Caki2 (cell line): ENCODE data around the gene ALDH1L1. TPM values are rescaled to one million over a fixed set of nuclear protein-coding genes. Genes with fewer than 3 reads are reported as not detected.

Experiments used
- DNase-seq: peaks from one replicate; pipeline ENCODE4 v3.0.0-alpha.2; 2015; ENCODE audit warnings: low read depth
- in situ Hi-C: cut with HindIII; loops from 2 replicates; pipeline ENCODE4 v1.10.0; 2016; ENCODE audit warnings: low sequenced_read_pairs, low pct_unique_long_range_greater_than_20kb, mixed read lengths
- total RNA-seq: library from RNA; depleted of rRNA; stranded (reverse); fragments of >200 nt; shearing (Covaris generic); gene quantifications from 2 replicates; pipeline ENCODE4 v1.2.3, GENCODE V29; 2014; ENCODE audit warnings: low replicate concordance

Gene ALDH1L1
- total RNA-seq, 1 experiment from 2014 or later, result 5.9 TPM

DNA sequence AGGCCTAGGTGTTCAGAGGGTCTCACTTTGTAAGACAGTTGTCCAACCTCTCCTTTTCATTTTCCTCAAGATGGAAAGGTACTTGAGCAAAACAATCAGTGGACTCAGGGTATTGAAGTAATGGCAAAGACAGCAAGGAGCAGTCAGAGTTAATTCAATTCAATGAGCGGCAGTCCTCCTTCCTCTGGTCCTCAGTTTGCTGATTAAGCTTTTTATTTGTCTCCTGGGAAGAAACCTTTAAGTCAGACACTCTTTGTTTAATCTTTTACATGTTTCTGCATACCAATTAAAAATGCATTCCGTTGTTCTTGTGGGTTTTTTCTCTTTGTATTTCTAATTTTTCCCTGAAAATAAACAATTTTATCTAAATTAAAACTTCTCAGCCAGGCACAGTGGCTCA is 18.9 kb upstream of the ALDH1L1 start:
- DNase-seq, result no peak
- in situ Hi-C loops, result no loop called here

DNA sequence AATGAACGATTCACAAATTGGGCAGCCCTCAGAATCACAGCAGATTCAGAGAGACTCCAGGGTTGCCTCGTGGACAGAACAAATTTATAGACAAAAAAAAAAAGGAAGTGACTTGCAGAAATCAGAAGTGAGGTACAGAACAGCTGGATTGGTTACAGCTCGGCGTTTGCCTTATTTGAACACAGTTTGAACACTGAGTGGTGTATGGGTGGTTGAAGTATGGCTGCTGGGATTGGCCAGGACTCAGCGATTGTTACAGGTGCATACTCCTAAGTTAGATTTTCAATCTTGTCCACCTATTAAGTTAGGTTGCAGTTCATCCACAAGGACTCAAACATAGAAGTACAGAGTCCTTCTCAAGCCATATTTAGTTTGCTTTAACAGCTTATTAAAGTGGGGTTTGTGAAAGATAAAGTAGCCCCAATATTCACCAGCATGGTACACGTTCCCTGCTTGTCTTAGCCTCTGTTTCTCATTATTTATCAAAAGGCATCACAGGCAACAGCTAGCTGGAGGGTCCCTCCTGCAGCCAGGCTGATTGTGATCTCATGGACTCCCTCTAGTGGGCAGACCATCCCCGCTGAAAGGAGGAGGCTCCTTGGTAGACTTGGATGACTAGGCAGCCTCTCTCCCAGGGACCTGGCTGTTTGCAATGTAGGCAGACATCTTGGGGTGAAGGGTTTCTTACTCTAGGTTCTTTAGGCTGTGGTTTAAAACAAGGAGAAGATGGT is 17.6 kb upstream of the ALDH1L1 start:
- in situ Hi-C loops, result no loop called here
- DNase-seq, result peak; percentile 43

DNA sequence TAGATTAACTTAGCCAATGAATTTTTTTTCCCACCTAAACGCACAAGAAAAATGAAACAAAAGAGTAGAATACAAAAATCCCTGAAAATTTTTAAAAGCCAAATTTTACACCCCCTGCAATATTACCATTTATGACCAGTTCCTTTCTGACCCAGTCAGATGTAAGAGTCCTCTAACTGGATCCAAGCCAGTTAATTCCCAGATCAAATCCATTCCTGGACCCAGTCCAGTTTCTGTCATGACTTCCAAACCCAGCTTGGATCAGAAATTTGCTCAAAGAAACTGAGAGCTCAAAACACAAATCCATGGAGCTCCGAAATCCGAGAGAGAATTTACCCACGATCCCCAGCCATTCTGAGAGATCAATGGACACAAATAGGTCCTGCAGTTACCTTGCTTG is 17.0 kb upstream of the ALDH1L1 start:
- in situ Hi-C loops, result no loop called here
- DNase-seq, result no peak

DNA sequence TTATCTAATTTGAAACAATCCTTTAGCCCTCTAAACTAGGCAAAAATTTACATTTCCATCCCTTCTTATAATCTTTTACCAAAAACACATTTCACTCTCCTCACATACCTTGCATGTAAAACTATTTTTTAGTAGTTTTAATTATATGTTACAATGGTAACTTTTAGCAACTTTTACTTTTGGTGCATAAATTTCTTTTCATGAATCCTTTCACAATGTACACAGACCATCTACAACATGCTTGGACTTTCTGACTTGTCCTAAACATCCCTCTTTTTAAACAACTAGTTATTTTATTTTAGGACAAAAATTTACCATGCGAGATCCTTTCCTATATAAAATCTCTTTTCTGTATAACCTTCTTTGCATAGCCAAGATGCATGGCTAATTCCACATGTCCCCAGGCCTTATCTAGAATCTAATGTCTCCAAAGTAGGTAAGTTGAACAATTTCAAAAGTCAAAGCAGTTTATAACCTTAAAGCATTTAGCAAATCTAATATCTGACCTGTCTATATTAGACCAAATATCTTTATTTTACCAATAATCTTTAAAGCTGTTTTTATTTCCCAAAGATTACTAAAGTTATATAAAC is 14.4 kb upstream of the ALDH1L1 start:
- DNase-seq, result peak; percentile 10
- in situ Hi-C loops, result no loop called here

DNA sequence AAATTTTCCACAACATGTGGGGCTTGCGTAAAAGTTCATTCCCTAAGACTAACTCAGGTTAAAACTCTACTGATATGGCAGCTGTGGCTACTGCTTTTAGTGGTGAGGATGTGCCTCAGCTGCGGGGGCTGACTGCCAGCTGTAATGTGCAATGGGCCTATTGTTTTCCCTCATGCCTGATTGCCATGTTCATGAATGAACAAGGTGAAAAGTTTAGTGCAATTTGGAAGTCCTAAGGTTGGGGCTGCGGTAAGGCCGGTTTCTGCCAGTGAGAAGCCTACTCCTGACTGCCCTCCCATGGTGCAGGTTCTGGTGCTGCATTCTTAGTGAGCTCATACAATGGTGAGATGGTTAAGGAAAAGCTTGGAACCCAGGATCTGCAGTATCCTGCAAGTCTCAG is 10.9 kb upstream of the ALDH1L1 start:
- DNase-seq, result no peak
- in situ Hi-C loops, result no loop called here

DNA sequence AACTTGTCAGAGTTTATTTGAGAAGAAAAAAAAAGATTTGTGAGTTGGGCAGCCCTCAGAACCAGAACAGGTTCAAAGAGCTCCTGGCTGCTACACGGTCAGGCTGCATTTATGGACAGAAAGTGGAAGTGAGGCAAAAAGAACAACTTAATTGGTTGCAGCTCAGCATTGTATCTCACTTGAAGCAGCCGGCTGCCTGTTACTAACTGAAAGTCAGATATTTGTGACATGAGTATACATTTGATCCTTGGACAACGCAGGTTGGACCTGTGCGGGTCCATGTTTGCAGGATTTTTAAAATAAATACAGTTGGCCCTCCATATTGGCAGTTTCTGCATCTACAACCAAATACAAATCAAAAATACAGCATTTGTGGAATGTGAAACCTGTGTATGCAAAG is 7.5 kb upstream of the ALDH1L1 start:
- in situ Hi-C loops, result no loop called here
- no peak for DNase-seq

DNA sequence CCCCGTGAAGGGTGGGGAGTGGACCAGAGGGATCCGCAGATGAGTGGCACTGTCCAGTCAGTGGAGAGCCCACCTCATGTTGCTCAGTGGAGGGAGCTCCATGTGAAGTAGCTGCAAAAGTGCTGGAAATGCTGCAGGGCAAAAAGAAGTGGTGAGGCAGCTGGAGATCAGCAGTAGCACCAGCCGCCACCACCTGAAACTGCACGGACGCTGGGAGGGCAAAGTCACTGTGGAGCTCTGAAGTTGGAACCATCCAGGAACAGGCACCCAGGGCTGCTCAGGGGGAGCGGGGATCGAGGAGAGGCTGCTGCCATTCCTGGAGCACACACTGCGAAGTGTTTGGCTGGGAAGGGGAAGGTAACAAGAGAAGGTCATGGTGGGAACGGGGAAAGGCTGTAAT is 6.4 kb upstream of the ALDH1L1 start:
- in situ Hi-C loops, result no loop called here
- DNase-seq, result no peak

DNA sequence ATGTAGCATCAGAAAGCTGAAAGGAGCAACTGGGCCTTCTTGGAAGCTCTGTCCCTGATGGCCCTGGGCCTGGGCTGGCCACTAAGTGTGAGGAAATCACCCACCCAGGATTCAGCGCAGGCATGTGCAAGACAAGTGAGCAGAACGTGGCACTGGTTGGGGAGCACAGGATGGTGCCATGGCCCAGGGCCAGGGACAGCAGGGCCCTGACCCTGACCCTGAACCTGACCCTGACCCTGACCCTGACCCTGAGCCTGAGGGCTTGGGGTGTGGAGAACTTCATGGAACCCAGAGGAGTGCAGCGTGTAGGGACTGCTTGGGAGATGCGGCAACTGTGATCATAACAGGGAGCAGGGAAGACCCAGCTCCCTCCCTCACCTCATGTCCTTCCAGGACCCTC is 5.9 kb upstream of the ALDH1L1 start:
- in situ Hi-C loops, result no loop called here
- no peak for DNase-seq

DNA sequence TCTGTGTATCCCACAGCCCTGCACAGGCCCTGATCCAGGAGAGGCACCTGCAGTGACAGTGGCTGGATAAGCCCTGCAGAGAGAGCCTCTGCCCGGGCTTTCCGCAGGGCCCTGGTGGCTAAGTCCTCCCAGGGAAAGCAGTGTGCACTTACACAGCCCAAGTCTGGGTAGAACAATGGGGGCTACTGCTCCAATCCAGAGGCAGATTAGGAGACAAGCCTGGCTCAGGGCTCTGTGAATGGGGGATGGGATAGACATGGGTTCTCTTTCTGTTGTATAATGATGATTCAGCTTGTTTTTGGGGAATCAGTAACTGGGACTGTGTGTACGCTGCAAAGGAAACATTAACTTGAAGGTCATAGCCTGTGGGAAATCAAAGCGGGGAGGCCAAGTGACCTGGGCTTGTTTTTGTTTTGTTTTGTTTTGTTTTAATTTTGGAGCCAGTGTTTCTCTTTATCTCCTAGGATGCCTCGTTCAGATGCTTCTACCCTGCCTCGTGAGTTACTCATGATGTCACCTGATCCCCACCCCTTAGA is 4.1 kb upstream of the ALDH1L1 start:
- in situ Hi-C loops, result no loop called here
- DNase-seq, result peak; percentile 64

DNA sequence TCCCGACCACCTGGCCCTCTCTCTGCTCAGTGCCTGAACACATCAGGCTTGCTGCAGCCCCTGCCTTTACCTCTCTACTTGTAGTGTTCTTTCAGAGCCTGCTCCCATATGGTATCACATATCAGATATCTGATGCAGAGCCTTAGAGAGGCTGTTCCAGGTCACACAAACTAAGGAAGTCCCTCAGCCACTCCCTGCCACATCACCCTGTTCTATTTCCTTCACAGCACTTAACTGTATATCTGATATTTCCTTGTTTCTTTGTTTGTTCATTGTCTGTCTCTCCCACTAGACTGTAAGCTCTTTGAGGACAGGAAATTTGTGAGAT is 976 bp upstream of the ALDH1L1 start:
- no peak for DNase-seq
- in situ Hi-C loops, result no loop called here

DNA sequence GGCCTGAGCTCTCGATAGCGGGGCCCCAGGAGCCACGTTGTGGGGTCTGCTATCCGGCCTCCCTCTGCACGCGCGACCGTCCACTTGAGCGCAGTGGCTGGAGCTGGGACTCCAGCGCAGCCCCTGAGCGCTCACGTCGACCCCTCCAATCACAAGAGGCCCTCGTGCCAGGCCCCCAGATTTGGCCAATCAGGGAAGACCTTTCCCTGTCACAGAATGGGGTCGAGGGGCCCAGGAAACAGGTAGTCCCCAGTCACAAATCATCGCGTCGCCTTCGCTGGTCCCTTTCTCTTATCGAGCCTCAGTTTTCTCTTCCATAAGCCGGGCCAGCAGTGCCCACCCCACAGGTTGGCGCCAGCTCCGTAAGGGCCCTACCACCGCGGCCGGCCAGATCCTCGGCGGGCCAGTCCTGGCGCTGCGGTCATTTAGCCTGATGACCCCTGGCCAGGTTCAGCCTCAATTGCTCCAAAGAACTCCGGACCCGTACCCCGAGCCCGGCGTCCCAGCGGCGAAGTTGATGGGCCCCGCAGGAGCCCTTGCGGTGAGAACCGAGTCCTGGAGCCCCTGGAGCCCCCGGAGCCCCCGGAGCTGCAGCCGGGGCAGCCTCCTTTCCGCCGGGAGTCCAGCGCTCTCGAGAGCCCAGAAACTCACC is 435 bp downstream of the ALDH1L1 start:
- DNase-seq, result peak; percentile 39
- in situ Hi-C loops, result no loop called here

DNA sequence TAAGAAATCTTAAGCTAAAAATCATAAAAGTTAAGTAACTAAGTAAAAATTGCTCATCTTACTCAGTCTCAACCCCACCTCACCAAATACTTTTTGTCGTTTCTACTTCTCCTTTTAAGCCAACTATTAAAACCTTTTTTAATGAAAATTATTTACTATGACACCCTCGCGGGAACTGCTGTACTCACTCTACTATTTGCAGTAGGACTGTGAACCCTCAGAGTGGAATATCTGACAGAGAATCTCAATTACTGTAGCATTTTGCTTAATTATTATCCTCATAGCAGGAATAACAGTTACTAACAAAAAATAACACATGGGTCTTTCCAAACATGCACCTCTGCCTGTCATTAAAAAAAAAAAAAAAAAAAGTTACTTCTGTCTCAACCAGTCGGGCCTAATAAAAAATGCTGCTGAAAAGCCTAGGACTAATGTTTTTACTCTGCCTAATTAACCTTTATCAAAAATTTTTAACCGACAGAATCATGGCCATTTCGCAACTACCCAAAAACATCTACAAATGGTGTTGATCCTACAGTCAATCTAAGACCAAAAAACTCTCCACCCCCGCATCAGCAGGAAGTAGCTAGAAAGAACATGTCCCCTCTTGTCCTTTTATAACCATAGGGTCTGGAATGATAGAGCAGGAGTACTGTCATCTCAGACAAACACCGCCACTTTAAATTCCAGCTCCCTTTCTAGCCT is 10.2 kb downstream of the ALDH1L1 start:
- in situ Hi-C loops, result no loop called here
- DNase-seq, result no peak

DNA sequence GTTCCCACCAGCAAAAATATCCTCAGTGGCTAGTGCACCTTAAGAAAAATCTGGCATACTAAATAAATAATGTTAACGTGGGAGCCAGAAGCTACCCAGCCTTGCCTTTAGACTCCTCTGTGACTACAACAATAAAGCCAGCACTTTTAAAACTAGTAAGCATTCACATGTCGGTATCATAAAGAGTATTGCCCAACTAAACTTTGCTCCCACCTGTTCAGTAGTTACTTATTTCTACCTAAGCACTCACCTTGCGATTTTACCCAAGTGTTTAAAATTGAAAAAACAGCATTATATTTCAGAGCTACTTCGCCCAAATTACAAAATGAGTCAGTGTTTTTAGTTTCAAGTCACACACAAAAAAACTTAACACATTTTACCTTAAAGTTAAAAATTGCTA is 12.8 kb downstream of the ALDH1L1 start:
- no peak for DNase-seq
- in situ Hi-C loops, result no loop called here

DNA sequence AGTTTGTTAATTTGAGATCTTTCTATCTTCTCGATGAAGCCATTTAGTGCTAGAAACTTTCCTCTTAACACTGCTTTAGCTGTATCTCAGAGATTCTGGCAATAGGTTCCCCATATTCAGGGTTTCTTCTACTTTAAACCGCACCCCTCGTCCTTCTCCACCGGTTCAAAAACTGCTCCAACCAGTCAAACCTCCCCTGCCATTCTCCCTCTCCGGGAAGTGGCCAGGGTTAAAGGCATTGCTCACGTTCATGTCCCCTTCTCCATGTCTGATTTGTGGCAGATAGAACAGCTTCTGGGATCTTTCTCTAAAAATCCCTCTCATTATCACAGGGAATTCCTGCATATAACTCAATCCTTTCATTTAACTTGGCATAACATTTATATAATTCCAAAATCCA is 14.4 kb downstream of the ALDH1L1 start:
- DNase-seq, result no peak
- in situ Hi-C loops, result no loop called here

DNA sequence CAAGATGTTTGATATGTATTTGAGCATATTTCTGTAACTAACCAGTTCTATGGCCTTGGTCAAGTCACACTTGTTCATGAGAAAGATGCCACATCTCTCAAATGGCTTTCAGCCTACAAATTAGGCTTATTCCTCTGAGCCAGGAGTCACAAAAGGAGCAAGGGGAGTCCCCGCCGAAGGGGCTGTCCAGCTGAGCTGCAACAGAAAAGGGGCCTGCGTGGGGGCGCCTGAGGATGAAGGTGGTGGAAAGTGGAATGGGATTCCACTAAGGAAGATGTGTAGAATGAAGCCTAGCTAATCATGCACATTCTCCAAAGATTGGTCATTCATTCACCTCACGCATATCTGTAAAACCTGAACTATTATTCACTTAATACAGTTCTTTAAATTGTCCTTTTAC is 19.1 kb downstream of the ALDH1L1 start:
- no peak for DNase-seq
- in situ Hi-C loops, result no loop called here

DNA sequence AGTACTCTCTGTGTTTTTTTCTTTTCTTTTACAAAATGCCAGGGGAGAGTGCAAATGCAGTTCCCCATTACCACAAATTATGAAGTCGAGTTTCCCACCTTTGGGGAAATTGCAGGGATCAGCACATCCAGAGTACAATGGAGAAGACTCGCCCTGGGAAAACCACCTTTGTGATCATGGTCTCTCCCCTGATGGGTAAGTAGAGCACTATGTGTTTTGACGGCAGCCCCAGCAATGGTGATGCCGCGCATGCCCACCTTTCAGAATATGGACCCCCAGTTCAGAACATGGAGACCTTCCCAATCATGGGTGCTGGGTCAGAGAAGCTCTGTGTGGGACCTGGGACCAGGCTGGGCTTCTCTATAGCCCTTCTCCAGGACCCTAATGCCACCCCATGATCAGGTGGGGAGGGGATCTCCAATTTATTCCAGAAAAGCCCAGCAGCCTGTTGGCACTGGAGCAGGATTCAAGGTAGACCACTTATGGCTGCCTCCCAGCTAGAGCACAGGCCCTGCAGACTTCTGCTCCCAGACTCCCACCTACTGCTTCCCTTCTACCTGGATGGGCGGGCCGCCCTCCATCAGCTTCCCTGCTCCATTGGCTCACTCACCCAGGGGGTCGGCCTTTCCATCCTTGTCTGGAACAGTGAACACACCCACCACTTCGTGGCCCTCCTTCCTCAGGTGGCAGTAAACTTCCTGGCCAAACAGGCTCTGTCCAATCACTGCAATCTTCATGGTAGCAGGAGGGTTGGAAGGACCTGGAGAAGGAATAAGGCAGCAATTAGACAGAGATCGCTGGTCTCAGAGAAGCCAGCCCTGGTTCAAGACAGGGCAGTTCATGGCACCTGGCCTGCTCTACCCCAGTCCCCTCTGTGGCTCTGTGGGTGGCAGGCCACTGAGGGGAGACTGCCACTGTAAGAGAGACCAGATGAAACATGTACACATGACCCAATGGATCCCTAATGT is 19.9 kb downstream of the ALDH1L1 start:
- in situ Hi-C loops, result no loop called here
- DNase-seq, result no peak

DNA sequence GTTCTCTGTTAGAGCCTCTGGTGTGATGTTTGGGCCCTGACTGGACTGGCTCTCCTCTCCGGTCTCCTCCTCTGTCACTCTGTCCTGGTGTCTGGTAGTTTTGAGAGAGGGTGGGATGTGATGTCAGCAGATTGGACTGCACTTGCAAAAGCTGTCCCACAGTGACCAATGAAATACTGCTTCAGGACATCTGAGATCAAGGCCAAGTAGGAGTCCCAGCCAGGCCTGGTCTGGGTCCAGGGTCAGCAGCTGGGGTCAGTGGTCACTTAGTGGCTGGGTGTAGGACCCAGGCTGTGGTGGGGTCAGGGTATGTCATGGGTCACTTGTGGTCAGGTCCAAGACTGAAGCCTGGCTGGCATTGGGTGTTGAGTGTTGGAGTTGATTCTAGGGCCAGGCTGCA is 20.9 kb downstream of the ALDH1L1 start:
- DNase-seq, result no peak
- in situ Hi-C loops, result no loop called here

DNA sequence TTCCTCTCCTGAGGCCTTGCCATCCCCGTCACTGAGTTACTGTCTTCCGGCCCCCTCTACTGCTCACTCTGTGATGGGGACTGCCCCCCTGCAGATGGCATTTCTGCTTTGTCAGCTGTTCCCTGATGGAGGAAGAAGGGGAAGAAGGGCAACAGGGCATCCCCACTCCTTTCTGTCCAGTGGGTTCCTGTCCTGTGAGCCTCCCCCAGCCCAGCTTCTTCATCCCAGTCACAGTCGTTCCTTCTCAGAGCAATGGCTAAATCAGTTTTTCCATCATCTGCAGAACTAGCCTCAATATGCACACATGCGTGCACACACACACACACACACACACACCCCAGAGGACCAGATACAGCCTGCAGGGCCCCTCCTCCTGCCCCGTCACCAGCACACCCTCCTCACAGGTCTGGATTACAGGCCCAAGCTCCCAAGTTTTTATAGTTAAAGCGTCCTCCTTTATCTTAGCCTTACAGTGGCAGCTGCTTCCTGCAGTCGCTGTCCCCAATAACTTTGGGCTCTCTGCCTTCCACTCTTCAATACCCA is 21.4 kb downstream of the ALDH1L1 start:
- DNase-seq, result no peak
- in situ Hi-C loops, result no loop called here
